Measurements from ENCODE around the gene PILRA.
"Not testable (repeated sequence)": the region's sequence is repeated elsewhere in the genome, so short reads cannot be mapped to it uniquely, and the experiment has no call there.

DNA sequence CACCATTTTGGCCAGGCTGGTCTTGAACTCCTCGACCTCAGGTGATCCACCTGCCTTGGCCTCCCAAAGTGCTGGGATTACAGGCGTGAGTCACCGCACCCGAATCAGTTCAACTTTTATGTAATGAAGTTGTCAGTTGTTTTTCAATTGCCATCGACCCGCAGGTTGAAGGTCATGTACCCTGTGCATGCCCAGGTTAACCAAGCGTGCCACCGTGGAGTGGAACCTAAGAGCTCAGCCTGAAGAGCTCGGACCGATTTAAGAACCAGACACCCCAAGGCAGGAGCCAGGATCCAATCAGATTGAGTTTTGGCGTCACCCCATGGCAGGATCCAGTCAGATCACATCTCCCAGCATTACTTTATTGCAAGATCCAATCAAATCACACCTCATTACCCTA, 46.4 kb upstream of the PILRA start:
- not testable (repeated sequence) for TF ChIP-seq CTCF, POLR2A (IDR thresholded peaks at IDR 0.05)
